Measurements from ENCODE around the gene RABGGTB.
"Not testable (repeated sequence)": the region's sequence is repeated elsewhere in the genome, so short reads cannot be mapped to it uniquely, and the experiment has no call there.

DNA sequence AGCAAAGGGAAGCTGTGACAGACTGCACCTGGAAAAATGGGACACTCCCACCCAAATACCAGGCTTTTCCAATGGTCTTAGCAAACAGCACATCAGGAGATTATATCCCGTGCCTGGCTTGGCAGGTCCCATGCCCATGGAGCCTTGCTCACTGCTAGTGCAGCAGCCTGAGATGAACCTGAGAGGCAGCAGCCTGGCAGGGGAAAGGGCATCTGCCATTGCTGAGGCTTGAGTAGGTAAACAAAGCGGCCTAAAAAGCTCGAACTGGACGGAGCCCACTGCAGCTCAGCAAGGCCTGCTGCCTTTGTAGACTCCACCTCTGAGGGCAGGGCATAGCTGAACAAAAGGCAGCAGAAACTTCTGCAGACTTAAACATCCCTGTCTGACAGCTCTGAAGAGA lies 8.2 kb upstream of the RABGGTB start:
- not testable (repeated sequence) for TF ChIP-seq EZH2 (IDR thresholded peaks at IDR 0.05; ENCODE audit: insufficient read depth, poor library complexity, severe bottlenecking); EZH2phosphoT487 (IDR thresholded peaks at IDR 0.05; ENCODE audit: insufficient read depth, low read depth)
